HEK293 (cell line): ENCODE results near the gene PLSCR1.

Experiments
- CTCF ChIP-seq: fragments of 450-650 bp; formaldehyde crosslinking; IDR thresholded peaks from 2 replicates; pipeline ENCODE4 v1.5.1; 2016; ENCODE audit warnings: missing biosample characterization, missing genetic modification characterization
- ZBTB8A ChIP-seq: fragments of 450-650 bp; formaldehyde crosslinking; IDR thresholded peaks from 2 replicates; pipeline ENCODE4 v1.5.1; 2016; ENCODE audit warnings: missing biosample characterization, missing genetic modification characterization
- ZNF140 ChIP-seq: fragments of 450-650 bp; formaldehyde crosslinking; IDR thresholded peaks from 2 replicates; pipeline ENCODE4 v1.5.1; 2016; ENCODE audit warnings: missing biosample characterization, missing genetic modification characterization
- ZNF16 ChIP-seq: fragments of 450-650 bp; formaldehyde crosslinking; IDR thresholded peaks from 2 replicates; pipeline ENCODE4 v1.5.1; 2016; ENCODE audit warnings: low read depth, missing biosample characterization, missing genetic modification characterization
- ZNF777 ChIP-seq: fragments of 450-650 bp; formaldehyde crosslinking; IDR thresholded peaks from 2 replicates; pipeline ENCODE4 v1.5.1; 2017; ENCODE audit warnings: missing biosample characterization, missing genetic modification characterization, borderline replicate concordance
- ZNF785 ChIP-seq: fragments of 450-650 bp; formaldehyde crosslinking; IDR thresholded peaks from 2 replicates; pipeline ENCODE4 v1.5.1; 2016; ENCODE audit warnings: missing biosample characterization, missing genetic modification characterization
- ZNF830 ChIP-seq: fragments of 450-650 bp; IDR thresholded peaks from 2 replicates; pipeline ENCODE4 v1.5.0; 2018; ENCODE audit warnings: missing biosample characterization, missing genetic modification characterization, low read depth, mild to moderate bottlenecking, moderate library complexity

- TF ChIP-seq ZNF830 (tag by site-specific recombination): no peak
- no peak for TF ChIP-seq ZNF777 (tag by site-specific recombination)
- no peak for TF ChIP-seq CTCF
- TF ChIP-seq ZNF140 (tag by site-specific recombination): no peak
- no peak for TF ChIP-seq ZNF16 (tag by site-specific recombination)
- TF ChIP-seq ZBTB8A (tag by site-specific recombination): no peak
- TF ChIP-seq ZNF785: no peak
Observed at GRCh38 chr3:146575636-146576035, 31.2 kb upstream of the PLSCR1 start.
